T-helper 1 cell treated with Interleukin-12 subunit alpha and Interleukin-12 subunit beta and Interleukin-4 antibody, amounts not matched to agents 30 ng/mL and 1 ng/mL, for 36 hours (primary cell): Measurements from ENCODE around the gene AGAP2. TPM values are rescaled to one million over a fixed set of nuclear protein-coding genes. Genes with fewer than 3 reads are reported as not detected.

Experiments used
- intact Hi-C: fragments of 100-400 bp; cut with micrococcal nuclease; formaldehyde crosslinking; loops from one replicate; pipeline ENCODE4 v1.15.1; 2024
- total RNA-seq: library from RNA; stranded (reverse); gene quantifications from 2 replicates; pipeline ENCODE4 v1.2.3, GENCODE V29; 2022

Gene AGAP2
- total RNA-seq, 1 donor from 2014 or later: 70.2 TPM

- intact Hi-C loops: loop anchor here (2.0 to 5.0 kb wide), 6 partner anchors 15 to 1053 kb away; partner anchors contain the start of genes GLI1, INHBE, MARCHF9 and PRIM1
Measured at GRCh38 chr12:57739914-57740538, 1.5 kb upstream of the AGAP2 start.

GRCh38 chr12:57739387-57739786 is 845 bp upstream of the AGAP2 start:
- intact Hi-C loops: no loop called here

- intact Hi-C loops: no loop called here
Measured at GRCh38 chr12:57737467-57738460, 778 bp downstream of the AGAP2 start.

- intact Hi-C loops: no loop called here
Measured at GRCh38 chr12:57736741-57737466, 1.6 kb downstream of the AGAP2 start.

- intact Hi-C loops: no loop called here
Measured at GRCh38 chr12:57735952-57736740, 2.4 kb downstream of the AGAP2 start.

GRCh38 chr12:57735198-57735855 is 3.2 kb downstream of the AGAP2 start:
- intact Hi-C loops: no loop called here

GRCh38 chr12:57734591-57734990 is 4.0 kb downstream of the AGAP2 start:
- intact Hi-C loops: no loop called here

- intact Hi-C loops: no loop called here
Measured at GRCh38 chr12:57733928-57734327, 4.6 kb downstream of the AGAP2 start.

- intact Hi-C loops: no loop called here
Measured at GRCh38 chr12:57732726-57733593, 5.6 kb downstream of the AGAP2 start.

GRCh38 chr12:57732270-57732669 is 6.3 kb downstream of the AGAP2 start:
- intact Hi-C loops: no loop called here

- intact Hi-C loops: no loop called here
Measured at GRCh38 chr12:57731411-57732080, 7.0 kb downstream of the AGAP2 start.

- intact Hi-C loops: no loop called here
Measured at GRCh38 chr12:57730336-57731067, 8.0 kb downstream of the AGAP2 start.

GRCh38 chr12:57729321-57729844 is 9.2 kb downstream of the AGAP2 start:
- intact Hi-C loops: no loop called here

GRCh38 chr12:57727758-57728395 is 10.7 kb downstream of the AGAP2 start:
- intact Hi-C loops: no loop called here

- intact Hi-C loops: no loop called here
Measured at GRCh38 chr12:57726884-57727757, 11.4 kb downstream of the AGAP2 start.

- intact Hi-C loops: no loop called here
Measured at GRCh38 chr12:57726151-57726883, 12.2 kb downstream of the AGAP2 start.
